PC-9 (cell line): ENCODE data around the gene FAM83D. TPM values are rescaled to one million over a fixed set of nuclear protein-coding genes. Genes with fewer than 3 reads are reported as not detected.

Source experiments
- BruUV-seq: library from RNA; stranded (reverse); fragments of 400-500 nt; replicated peaks from 2 replicates; lab custom pipeline; 2021; lab: Mats Ljungman, UMichigan
- CTCF ChIA-PET: fragments of 300-600 bp; sonication (Branson Sonifier 250); formaldehyde crosslinking; loops from one replicate; lab custom pipeline; 2022; ENCODE audit warnings: antibody characterized with exemption; lab: Charles Lee
- POLR2A ChIA-PET: fragments of 300-600 bp; sonication (Branson Sonifier 250); formaldehyde crosslinking; loops from one replicate; lab custom pipeline; 2022; ENCODE audit warnings: antibody characterized with exemption; ENCODE audit not compliant: unreplicated experiment; lab: Charles Lee
- DNase-seq, 2 experiments: peaks; one replicate each; pipeline versions ENCODE4 v3.0.0 to v3.0.0-alpha.2; 2015 to 2022; ENCODE audit warnings: mixed read lengths in 1 of 2
- H2AFZ ChIP-seq: fragments of 200-600 bp; sonication (generic); 2 replicates; pipeline ENCODE4 v1.8.1; 2017; ENCODE audit warnings: antibody characterized with exemption
- H3F3A ChIP-seq: fragments of 200-600 bp; sonication (generic); 2 replicates; pipeline ENCODE4 v1.8.1; 2017; ENCODE audit warnings: antibody characterized with exemption, mild to moderate bottlenecking, low read depth; ENCODE audit not compliant: insufficient read depth
- H3K27ac ChIP-seq: fragments of 200-600 bp; sonication (generic); 2 replicates; pipeline ENCODE4 v1.6.1; 2016; ENCODE audit warnings: mixed run types
- H3K27me3 ChIP-seq: fragments of 200-600 bp; sonication (generic); 2 replicates; pipeline ENCODE4 v1.6.1; 2016; ENCODE audit warnings: low read depth, mixed run types; ENCODE audit not compliant: insufficient read depth
- H3K36me3 ChIP-seq: fragments of 200-600 bp; sonication (generic); 2 replicates; pipeline ENCODE4 v1.6.1; 2016; ENCODE audit warnings: low read depth, mixed run types
- H3K4me1 ChIP-seq: fragments of 200-600 bp; sonication (generic); replicated peaks from 2 replicates; pipeline ENCODE4 v1.6.1; 2016; ENCODE audit warnings: mixed run types; ENCODE audit not compliant: insufficient read depth
- H3K4me2 ChIP-seq: fragments of 200-600 bp; sonication (generic); 2 replicates; pipeline ENCODE4 v1.6.1; 2017; ENCODE audit warnings: mixed run types
- H3K4me3 ChIP-seq: fragments of 200-600 bp; sonication (generic); 2 replicates; pipeline ENCODE4 v1.6.1; 2016; ENCODE audit warnings: mixed run types
- H3K79me2 ChIP-seq: fragments of 200-600 bp; sonication (generic); 2 replicates; pipeline ENCODE4 v1.6.1; 2017; ENCODE audit warnings: low read depth, mixed run types
- H3K9me2 ChIP-seq: fragments of 200-600 bp; sonication (generic); 2 replicates; pipeline ENCODE4 v1.8.1; 2017; ENCODE audit warnings: mild to moderate bottlenecking; ENCODE audit not compliant: insufficient read depth
- H3K9me3 ChIP-seq: fragments of 200-600 bp; sonication (generic); 2 replicates; pipeline ENCODE4 v1.8.1; 2016; ENCODE audit warnings: low read depth; ENCODE audit not compliant: insufficient read depth
- H4K20me1 ChIP-seq: fragments of 200-600 bp; sonication (generic); 2 replicates; pipeline ENCODE4 v1.8.1; 2017; ENCODE audit not compliant: insufficient read depth
- EZH2 ChIP-seq: fragments of 200-600 bp; sonication (generic); IDR thresholded peaks from 2 replicates; pipeline ENCODE4 v1.8.0; 2017; ENCODE audit warnings: antibody characterized with exemption, low read depth
- intact Hi-C: fragments of 100-400 bp; cut with micrococcal nuclease; formaldehyde crosslinking; loops from one replicate; pipeline ENCODE4 v1.10.0; 2022; ENCODE audit not compliant: unreplicated experiment
- total RNA-seq: library from RNA; stranded (reverse); gene quantifications from 2 replicates; pipeline ENCODE4 v1.2.3, GENCODE V29; 2021
- TF ChIP-seq, protein P1 (sequence below): fragments of 200-600 bp; sonication (generic); conservative IDR thresholded peaks from 2 replicates; pipeline ENCODE4 v1.6.1; 2017; ENCODE audit warnings: mixed run types, antibody characterized with exemption, mild to moderate bottlenecking, moderate library complexity

FAM83D gene
- total RNA-seq, 1 experiment from 2014 or later: 57.3 TPM

DNA sequence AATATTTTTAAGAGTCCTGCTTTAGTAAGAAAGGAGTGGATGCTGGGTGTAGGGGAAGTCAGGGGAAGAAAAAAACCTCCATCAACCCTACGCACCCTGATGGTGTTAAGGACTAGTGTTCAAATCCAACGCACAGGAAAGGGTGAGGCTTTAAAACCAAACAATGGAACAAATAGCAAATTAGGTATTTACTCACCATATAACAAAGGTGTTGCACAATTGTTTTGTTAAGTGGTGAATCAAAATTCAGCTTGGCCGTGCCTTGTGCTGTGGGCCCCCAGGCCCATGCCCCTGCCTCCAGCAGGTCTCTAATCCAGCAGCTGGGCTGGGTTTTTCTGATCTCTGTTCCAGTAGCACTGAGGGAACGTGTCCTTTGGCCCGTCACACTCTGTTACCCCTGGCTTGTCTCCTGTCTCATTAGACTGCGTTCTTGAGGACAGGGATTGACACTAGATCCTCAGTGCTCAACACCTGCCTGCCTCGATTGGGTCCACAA is 11.8 kb downstream of the FAM83D start:
- H3K4me3 ChIP-seq: no peak overlapping the region
- ChIA-PET POLR2A (interaction anchor here (0.7 kb wide), 1 partner anchor 55 kb away, joined by 4 read pairs; no protein-coding TSS in a partner anchor), CTCF (no interaction called here)
- H3K79me2 ChIP-seq: peaks cover 93% of the 10 kb centered on the region
- no peak overlapping the region for H3K4me2 ChIP-seq
- no TSS peak for BruUV-seq
- no peaks in the 10 kb centered on the region for H3K27me3 ChIP-seq
- H3K36me3 ChIP-seq: peaks cover 11% of the 10 kb centered on the region; the same call in 1 of the 2 replicates
- H2AFZ ChIP-seq: no peak overlapping the region
- H3K27ac ChIP-seq: no peak overlapping the region
- intact Hi-C loops: no loop called here
- no peak for DNase-seq
- no peaks in the 10 kb centered on the region for H3K4me1 ChIP-seq
- TF ChIP-seq, protein P1, sequence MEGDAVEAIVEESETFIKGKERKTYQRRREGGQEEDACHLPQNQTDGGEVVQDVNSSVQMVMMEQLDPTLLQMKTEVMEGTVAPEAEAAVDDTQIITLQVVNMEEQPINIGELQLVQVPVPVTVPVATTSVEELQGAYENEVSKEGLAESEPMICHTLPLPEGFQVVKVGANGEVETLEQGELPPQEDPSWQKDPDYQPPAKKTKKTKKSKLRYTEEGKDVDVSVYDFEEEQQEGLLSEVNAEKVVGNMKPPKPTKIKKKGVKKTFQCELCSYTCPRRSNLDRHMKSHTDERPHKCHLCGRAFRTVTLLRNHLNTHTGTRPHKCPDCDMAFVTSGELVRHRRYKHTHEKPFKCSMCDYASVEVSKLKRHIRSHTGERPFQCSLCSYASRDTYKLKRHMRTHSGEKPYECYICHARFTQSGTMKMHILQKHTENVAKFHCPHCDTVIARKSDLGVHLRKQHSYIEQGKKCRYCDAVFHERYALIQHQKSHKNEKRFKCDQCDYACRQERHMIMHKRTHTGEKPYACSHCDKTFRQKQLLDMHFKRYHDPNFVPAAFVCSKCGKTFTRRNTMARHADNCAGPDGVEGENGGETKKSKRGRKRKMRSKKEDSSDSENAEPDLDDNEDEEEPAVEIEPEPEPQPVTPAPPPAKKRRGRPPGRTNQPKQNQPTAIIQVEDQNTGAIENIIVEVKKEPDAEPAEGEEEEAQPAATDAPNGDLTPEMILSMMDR: no peak
- no peak for TF ChIP-seq EZH2
- H3K9me3 ChIP-seq: no peaks in the 10 kb centered on the region
- 0 out of 2 replicates have a peak, but pooled peaks cover 4% of the 10 kb centered on the region for H3F3A ChIP-seq
- no peaks in the 10 kb centered on the region for H3K9me2 ChIP-seq
- H4K20me1 ChIP-seq: peaks cover 15% of the 10 kb centered on the region; the same call in 1 of the 2 replicates

DNA sequence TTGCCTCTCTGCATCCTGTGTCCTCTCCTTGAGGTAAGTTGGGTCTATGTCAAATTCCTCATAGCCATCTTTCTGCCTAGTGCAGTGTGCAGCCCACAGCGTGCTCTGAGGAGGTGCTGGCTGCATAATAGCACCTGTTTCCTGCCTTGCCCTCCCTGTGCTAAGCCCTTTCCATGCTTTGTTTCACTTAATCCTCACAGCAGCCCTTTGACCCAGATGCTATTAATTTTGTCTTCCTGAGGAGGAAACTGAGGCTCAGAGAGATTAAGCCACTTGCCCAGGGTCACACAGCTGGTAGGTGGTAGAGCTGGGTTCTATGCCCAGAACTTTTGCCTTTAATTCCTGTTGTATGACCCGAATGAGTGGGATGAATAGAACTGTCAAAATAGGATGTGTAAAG is 13.5 kb downstream of the FAM83D start:
- CTCF ChIA-PET: no interaction called here
- BruUV-seq: no TSS peak

DNA sequence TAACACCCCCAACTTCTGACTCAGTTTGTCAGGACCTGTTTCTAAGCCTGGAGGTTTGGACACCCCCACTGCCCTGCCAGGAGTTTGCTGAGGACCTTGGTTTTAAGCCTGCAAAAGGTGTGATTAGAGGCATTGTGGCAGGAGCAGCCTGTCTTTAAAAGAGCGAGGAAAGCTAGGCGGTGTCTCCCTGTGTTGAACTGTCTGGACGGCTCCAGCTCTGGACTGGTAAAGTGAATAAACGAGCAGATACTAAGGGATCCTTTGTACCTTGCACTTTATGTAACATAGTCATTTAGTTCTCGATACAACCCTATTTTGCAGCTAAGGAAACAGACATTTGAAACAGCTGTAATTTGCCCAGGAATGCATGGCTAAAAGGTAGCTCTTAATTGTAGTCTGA is 14.4 kb downstream of the FAM83D start:
- H3K4me3 ChIP-seq: no peak overlapping the region
- H3F3A ChIP-seq: peaks cover 4% of the 10 kb centered on the region; the same call in 1 of the 2 replicates
- peaks cover 13% of the 10 kb centered on the region; the same call in 1 of the 2 replicates for H4K20me1 ChIP-seq
- CTCF ChIA-PET: no interaction called here
- H3K4me1 ChIP-seq: no peaks in the 10 kb centered on the region
- no peak overlapping the region for H3K27ac ChIP-seq
- no TSS peak for BruUV-seq
- no peak overlapping the region for H2AFZ ChIP-seq
- H3K27me3 ChIP-seq: no peaks in the 10 kb centered on the region
- POLR2A ChIA-PET: interaction anchor here (0.6 kb wide), 1 partner anchor 201 kb away, joined by 13 read pairs; no protein-coding TSS in a partner anchor
- H3K9me2 ChIP-seq: no peaks in the 10 kb centered on the region
- H3K4me2 ChIP-seq: no peak overlapping the region
- TF ChIP-seq EZH2: no peak
- TF ChIP-seq, protein P1: no peak
- H3K36me3 ChIP-seq: peaks cover 15% of the 10 kb centered on the region; the same call in 1 of the 2 replicates
- peaks cover 86% of the 10 kb centered on the region for H3K79me2 ChIP-seq
- H3K9me3 ChIP-seq: no peaks in the 10 kb centered on the region
- DNase-seq: no peak
- intact Hi-C loops: no loop called here

More for the DNA sequence above, 13.5 kb downstream of the FAM83D start:
- Histone ChIP-seq H4K20me1 (peaks cover 10% of the 10 kb centered on the region; the same call in 1 of the 2 replicates), H3K36me3 (peaks cover 15% of the 10 kb centered on the region; the same call in 1 of the 2 replicates), H3K4me2 (no peak overlapping the region), H3K9me2 (no peaks in the 10 kb centered on the region), H3K4me1 (no peaks in the 10 kb centered on the region), H3K27me3 (no peaks in the 10 kb centered on the region), H3K27ac (no peak overlapping the region), H3K79me2 (peaks cover 91% of the 10 kb centered on the region), H2AFZ (no peak overlapping the region), H3K9me3 (no peaks in the 10 kb centered on the region), H3K4me3 (no peak overlapping the region), H3F3A (peaks cover 4% of the 10 kb centered on the region; the same call in 1 of the 2 replicates)
- intact Hi-C loops: no loop called here
- no peak for TF ChIP-seq EZH2
- DNase-seq: no peak
- POLR2A ChIA-PET: no interaction called here
